Stimulated activated CD8-positive, alpha-beta memory T cell treated with anti-CD3 and anti-CD28 coated beads, Interleukin-7, amount 100 ng/mL, for 48 hours (primary cell): ENCODE measurements around the gene NCAPD2.

Experiments used
- DNase-seq, 2 donors: peaks; one replicate each; pipeline ENCODE4 v3.0.0-alpha.2; 2020; ENCODE audit warnings: low read depth in 1 of 2; ENCODE audit errors: extremely low read depth in 1 of 2

NCAPD2 gene, protein sequence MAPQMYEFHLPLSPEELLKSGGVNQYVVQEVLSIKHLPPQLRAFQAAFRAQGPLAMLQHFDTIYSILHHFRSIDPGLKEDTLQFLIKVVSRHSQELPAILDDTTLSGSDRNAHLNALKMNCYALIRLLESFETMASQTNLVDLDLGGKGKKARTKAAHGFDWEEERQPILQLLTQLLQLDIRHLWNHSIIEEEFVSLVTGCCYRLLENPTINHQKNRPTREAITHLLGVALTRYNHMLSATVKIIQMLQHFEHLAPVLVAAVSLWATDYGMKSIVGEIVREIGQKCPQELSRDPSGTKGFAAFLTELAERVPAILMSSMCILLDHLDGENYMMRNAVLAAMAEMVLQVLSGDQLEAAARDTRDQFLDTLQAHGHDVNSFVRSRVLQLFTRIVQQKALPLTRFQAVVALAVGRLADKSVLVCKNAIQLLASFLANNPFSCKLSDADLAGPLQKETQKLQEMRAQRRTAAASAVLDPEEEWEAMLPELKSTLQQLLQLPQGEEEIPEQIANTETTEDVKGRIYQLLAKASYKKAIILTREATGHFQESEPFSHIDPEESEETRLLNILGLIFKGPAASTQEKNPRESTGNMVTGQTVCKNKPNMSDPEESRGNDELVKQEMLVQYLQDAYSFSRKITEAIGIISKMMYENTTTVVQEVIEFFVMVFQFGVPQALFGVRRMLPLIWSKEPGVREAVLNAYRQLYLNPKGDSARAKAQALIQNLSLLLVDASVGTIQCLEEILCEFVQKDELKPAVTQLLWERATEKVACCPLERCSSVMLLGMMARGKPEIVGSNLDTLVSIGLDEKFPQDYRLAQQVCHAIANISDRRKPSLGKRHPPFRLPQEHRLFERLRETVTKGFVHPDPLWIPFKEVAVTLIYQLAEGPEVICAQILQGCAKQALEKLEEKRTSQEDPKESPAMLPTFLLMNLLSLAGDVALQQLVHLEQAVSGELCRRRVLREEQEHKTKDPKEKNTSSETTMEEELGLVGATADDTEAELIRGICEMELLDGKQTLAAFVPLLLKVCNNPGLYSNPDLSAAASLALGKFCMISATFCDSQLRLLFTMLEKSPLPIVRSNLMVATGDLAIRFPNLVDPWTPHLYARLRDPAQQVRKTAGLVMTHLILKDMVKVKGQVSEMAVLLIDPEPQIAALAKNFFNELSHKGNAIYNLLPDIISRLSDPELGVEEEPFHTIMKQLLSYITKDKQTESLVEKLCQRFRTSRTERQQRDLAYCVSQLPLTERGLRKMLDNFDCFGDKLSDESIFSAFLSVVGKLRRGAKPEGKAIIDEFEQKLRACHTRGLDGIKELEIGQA (N-terminal part only)

DNA sequence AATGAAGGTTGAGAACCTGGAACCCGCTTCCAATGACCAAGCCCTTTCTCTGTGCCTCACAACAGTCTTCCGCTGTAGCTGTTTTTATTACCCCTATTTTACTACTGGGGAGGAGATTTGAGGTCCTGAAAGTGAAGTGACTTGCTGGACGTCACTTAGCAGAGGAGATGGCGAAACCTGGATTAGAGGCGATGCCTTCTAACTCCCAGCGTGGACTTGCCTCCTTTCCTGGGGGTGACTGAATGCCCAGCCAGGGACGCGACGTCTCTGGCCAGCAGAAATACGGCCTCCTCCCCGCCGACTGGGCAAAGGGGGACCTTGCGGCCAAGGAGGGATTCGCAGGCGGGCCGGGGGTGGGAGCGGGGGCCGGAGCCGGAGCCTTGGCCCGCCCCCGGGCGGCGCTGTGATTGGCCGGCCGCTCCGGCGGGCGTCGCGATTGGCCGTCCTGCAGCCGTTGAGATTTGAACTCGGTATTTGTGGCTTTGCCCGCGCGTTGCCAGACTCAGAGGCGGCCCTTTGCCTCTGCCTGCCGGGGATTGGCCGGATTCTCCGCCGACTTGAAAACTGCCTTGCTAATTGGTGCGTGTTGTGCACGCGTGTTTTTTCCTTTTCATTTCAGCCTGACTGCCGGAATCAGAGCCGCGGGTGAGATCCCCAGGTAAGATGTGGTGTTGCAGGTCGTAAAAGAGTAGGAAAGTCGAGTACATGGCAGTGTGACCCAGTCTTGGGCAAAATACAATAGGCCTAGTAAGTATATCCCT is at the start of gene NCAPD2:
Gene NCAPD2, plus strand, starts transcription at position 606 of the 761 bp plus-strand sequence. CDS start 997 bp downstream, outside the sequence.
- DNase-seq: peak; percentile 90 to 95

DNA sequence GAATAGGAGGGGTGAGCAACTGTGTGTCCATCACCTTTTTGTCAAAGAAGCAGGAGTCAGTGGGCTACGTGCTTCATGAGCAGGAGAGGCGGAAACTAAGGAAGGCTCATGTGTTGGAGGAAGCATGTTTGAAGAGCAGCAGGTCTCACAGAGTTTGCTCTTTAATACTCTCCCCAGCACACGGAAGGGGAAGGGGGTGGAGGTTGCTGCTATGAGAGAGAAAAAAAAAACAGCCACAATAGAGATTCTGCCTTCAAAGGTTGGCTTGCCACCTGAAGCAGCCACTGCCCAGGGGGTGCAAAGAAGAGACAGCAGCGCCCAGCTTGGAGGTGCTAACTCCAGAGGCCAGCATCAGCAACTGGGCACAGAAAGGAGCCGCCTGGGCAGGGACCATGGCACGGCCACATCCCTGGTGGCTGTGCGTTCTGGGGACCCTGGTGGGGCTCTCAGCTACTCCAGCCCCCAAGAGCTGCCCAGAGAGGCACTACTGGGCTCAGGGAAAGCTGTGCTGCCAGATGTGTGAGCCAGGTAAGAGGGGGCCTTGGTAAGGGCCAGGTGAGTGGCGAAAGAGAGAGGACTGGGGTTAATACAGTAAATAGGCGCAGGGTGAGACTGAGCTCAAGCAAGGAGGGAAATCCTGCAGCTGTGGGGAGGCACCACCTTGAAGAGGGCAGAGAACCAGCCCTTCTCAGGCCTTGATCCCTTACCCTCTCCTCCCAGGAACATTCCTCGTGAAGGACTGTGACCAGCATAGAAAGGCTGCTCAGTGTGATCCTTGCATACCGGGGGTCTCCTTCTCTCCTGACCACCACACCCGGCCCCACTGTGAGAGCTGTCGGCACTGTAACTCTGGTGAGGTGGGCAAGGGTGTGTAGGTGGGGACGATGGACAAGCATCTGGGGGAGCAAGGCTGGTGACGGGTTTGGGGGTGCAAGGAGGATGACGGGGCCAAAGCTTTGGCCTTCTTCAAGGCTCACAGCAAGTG is 48.9 kb upstream of the NCAPD2 start, which contains the start of gene CD27:
Gene CD27, plus strand, starts transcription at position 252 of the 985 bp plus-strand sequence. Its CDS starts 141 bp downstream, at position 393.
- DNase-seq: no peak

DNA sequence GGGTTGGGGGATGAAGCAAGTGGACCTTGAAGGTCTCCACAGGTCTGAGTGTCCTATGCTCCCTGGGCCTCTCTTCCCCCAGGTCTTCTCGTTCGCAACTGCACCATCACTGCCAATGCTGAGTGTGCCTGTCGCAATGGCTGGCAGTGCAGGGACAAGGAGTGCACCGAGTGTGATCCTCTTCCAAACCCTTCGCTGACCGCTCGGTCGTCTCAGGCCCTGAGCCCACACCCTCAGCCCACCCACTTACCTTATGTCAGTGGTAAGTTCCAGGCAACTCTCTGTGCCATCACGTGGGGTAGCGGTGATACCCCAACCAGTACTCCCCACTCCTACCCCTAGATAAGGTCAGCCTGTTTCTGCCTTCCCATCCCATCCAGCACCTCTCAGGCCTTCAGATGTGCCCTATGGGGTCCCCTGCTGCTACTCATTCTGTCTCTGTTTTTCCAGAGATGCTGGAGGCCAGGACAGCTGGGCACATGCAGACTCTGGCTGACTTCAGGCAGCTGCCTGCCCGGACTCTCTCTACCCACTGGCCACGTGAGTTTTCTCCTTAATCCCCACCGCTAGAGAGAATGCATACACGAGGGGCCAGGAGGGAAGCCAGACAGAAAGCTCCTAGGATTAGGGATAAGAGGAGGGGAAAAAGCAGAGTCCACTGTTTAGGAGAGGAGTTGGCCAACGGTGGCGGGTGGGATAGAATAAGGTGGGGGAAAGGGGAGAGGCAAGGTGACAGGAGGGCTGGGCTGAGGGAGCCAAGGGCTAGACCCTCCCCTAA is 43.6 kb upstream of the NCAPD2 start:
- no peak for DNase-seq

DNA sequence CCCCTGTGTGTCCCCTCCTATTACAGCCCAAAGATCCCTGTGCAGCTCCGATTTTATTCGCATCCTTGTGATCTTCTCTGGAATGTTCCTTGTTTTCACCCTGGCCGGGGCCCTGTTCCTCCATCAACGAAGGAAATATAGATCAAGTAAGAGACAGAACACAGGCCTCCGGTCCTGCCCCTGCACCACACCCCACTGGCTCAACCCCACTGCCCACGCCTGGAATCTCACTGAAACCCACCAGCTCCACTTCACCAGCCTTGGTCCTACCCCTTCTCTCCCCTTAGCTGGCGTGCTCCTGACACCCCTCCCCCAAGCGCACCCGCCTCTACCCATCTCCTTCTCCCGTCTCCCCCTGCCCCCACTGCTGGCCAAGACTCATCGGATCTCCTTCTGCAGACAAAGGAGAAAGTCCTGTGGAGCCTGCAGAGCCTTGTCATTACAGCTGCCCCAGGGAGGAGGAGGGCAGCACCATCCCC is 43.0 kb upstream of the NCAPD2 start:
- no peak for DNase-seq

DNA sequence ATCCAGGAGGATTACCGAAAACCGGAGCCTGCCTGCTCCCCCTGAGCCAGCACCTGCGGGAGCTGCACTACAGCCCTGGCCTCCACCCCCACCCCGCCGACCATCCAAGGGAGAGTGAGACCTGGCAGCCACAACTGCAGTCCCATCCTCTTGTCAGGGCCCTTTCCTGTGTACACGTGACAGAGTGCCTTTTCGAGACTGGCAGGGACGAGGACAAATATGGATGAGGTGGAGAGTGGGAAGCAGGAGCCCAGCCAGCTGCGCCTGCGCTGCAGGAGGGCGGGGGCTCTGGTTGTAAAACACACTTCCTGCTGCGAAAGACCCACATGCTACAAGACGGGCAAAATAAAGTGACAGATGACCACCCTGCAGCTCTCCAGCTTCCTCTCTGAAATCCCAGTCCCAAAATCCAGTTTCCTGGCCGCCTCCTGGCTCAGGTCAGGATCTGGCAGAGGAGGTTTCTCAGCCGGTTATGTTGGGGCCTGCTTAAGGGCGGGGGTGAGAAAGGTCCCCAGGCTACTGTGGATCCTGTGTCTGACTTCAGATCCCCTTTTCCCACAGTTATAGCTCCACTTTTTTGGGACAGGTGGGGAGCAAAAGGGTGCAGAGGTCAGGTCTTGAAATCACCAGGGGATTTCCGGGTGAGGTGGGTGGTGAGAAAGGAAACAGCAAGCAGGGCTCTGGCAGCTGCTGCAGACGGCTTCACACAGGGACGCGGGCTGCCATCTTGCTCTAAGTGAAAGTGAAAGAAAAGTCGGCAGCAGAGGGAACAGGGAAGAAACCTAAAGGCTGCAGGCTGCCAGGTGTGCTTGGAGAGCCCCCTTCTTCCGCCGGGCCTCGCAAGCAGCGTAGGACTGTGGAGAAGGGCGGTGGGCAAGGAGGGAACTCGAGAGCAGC is 42.3 kb upstream of the NCAPD2 start, which contains the start of gene TAPBPL:
Gene TAPBPL, plus strand, starts transcription at position 695 of the 897 bp plus-strand sequence. CDS start 207 bp downstream, outside the sequence.
- DNase-seq: peak in 1 of 2 donors; percentile 75

DNA sequence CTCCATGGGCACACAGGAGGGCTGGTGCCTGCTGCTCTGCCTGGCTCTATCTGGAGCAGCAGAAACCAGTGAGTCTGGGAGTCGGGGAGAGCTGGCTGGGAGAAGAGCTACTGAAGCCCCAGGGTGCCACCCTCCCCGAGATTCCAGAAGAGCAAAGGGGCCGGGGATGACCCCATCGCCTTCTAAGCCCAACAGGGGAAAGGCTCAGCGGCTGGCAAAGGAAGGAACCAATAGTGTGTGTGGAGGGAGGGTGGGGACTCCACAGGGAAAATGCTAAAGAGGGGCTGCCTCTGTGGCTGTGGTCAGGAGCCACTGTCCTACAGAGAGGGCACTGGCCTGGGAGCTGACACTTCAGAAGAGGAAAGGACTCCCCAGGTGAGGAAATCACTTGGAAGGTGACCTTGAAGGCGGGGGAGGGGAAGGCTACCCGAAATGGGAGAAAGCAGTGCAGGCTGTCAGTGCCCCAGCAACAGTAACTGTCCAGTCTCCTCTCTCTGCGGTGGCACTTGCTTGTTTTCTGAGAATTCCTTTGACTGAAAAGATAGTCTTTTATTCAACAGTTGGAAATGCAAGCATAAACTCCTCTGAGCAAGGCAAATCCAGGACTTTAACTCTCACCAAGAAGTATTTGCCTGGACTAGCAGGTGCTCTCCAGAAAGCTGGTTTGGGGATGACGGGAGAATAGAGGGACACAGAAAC is 41.5 kb upstream of the NCAPD2 start:
- no peak for DNase-seq

DNA sequence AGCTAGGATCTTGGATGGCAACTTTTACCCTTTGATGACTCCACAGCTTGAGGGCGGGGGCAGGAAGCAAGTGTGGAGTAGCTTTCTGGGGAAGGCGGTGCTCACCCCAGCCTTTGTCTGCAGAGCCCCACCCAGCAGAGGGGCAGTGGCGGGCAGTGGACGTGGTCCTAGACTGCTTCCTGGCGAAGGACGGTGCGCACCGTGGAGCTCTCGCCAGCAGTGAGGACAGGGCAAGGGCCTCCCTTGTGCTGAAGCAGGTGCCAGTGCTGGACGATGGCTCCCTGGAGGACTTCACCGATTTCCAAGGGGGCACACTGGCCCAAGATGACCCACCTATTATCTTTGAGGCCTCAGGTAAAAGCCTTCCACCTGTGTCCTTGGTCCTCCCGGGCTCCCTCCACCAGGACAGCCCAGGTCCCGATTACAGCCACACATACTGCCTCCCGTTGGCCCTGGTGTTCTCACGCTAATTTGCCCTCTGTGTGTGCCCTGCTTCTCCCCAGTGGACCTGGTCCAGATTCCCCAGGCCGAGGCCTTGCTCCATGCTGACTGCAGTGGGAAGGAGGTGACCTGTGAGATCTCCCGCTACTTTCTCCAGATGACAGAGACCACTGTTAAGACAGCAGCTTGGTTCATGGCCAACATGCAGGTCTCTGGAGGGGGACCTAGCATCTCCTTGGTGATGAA is 40.8 kb upstream of the NCAPD2 start:
- DNase-seq: no peak

DNA sequence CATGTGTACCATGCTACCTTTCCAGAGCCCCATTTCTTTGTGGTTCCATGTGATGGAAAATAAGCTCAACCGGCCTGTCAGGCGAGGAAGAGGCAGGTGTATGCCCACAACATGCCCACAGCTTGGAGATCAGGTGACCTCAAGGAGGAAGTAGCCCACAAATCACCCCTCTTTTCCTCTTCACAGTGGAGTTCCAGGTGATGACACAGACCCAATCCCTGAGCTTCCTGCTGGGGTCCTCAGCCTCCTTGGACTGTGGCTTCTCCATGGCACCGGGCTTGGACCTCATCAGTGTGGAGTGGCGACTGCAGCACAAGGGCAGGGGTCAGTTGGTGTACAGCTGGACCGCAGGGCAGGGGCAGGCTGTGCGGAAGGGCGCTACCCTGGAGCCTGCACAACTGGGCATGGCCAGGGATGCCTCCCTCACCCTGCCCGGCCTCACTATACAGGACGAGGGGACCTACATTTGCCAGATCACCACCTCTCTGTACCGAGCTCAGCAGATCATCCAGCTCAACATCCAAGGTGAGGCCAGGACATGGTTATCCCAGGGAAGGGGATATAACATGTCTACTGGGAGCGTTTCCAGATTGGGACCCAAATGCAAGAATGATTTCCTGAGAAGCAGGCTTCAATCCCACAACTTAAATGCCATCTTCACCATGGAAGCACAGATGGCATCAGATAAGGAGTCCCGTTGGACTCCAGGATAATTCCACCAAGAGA is 36.5 kb upstream of the NCAPD2 start:
- no peak for DNase-seq

DNA sequence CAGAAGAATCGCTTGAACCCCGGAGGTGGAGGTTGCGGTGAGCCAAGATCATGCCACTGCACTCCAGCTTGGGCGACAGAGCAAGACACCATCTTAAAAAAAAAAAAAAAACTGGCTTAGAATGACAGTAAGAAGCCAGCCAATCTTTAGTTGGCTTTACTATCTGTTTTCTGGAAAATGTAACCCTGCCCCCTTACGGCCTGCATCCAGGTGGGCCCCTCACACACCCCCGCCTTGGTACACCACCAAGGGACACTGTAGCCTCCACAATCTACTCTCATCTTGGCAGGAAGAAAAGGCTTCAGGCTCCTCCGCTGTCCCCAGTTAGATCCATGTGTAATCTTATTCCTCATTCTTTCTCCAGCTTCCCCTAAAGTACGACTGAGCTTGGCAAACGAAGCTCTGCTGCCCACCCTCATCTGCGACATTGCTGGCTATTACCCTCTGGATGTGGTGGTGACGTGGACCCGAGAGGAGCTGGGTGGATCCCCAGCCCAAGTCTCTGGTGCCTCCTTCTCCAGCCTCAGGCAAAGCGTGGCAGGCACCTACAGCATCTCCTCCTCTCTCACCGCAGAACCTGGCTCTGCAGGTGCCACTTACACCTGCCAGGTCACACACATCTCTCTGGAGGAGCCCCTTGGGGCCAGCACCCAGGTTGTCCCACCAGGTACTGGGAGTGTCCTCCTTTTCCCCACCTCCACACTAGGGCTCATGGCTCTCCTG is 35.5 kb upstream of the NCAPD2 start:
- no peak for DNase-seq

DNA sequence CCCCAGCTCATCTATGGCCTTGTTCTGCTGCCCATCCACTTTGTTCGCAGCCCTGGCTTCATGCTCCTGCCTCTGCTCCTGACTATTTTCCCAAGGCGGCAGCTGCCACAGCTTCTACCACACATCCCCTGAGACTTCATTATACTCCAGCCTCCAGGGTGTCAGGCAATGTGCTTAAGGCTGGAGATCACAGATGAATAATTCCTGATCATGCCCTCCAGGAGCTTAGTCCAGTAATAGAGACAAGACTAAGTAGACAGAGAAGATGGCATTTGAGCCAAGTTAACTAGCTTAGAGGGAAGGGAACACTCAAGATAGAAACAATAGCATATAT is 34.9 kb upstream of the NCAPD2 start:
- DNase-seq: no peak

DNA sequence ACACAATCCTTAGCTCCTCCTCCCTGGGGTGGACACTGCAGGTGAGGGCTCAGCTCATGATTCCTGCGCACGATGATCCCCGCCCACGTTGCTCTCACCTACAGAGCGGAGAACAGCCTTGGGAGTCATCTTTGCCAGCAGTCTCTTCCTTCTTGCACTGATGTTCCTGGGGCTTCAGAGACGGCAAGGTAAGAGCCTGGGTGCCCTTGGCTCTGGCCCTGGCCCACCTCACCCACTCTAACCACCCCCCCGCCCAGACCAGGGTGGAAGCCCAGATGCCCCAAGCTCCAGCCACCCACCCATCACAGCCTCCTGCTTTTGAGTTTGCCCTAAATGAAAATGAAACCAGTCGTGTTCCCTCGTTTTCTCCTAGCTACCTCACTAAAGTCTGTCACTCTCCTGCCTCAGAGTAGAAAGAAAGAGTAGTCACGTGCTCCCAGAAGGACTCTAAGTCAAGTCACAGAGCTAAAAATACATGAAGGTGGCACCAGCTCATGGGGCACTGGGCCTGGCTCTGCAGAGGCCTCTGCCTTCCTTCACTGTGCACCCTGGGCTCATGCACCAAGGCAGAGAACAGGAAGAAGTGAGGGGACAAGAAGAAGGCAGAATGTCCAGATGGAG is 33.0 kb upstream of the NCAPD2 start:
- DNase-seq: no peak

DNA sequence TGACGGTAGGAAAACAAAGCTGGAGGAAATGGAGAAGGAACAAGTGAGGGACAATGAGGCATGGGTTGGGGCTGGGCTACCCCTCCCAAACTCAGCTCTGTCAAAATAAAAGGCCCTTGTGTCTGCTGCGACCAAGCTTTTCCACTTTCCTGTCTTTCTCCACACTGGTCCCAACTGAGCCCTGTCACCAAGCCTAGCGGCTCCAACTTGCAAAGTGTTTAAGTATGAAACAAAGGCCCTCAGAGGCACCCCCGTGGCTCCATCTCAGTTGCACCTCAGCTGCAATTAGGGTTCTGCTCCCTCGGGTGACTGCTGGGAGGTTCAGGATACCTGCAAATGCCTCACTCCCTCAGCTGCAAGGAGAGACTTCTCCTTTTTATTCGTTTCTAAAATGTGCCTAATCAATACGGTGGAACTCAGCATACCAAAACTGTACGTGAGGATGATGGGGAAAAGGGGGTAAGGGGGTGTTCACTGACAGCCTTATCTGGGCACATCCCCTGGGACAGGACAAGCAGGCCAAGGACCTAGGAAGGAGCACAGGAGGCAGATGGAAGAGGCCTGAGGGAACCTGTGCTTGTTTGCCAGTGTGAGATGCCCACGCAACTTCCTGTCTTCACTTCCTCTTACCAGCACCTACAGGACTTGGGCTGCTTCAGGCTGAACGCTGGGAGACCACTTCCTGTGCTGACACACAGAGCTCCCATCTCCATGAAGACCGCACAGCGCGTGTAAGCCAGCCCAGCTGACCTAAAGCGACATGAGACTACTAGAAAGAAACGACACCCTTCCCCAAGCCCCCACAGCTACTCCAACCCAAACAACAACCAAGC is 32.3 kb upstream of the NCAPD2 start:
- DNase-seq: peak; percentile 74 to 90
